ENCODE measurements around the gene PES1.
A peak's percentile ranks its signal among the peaks of the same experiment; 100 is the strongest.
"Not testable (repeated sequence)": the region's sequence is repeated elsewhere in the genome, so short reads cannot be mapped to it uniquely, and the experiment has no call there.

Gene PES1

GRCh38 chr22:30574095-30574981 is 17.4 kb downstream of the PES1 start, which contains the start of gene GAL3ST1:
Gene GAL3ST1 (minus strand): TSS chr22:30574665. CDS start chr22:30557392, 17,273 bp downstream.
- DNase-seq: peak; percentile 53

GRCh38 chr22:30573594-30574094 is 18.1 kb downstream of the PES1 start:
- peak; percentile 23 for DNase-seq

DNA sequence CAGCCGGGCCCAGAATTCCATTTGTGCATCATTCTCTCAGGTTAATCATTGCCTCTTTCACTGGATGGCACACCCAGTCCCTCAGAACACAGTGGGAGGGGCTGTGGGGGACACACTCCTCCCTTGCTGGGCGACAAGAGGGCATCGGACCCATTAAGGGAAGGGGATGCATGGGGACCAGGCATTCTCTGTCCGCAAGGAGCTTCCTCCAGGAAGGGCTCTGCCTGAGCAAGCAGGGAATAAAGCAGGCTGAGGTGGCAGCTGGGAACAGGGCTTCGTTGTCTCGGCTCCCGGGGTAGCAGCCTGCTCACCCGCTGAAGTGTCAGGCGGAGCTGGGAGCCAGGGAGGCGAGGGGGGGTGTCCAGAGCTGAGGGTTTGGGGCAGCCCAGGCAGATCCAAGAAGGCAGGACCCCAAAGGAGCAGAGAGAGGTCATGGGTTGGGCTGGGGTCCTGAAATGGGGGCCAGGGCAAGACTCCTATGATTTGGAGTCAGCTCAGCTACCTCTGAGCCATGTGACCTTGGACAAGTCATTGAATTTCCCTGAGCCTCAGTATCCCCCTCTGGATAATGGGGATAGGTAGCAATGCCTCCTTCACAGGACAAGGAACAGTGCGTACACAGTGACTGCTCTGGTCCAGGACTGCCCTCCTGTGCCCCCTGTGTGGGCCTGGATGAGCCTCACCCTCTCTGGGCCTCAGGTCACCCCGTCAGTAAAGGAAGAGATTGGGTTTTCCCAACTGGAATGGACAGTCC is 18.7 kb downstream of the PES1 start:
- peak; percentile 15 for DNase-seq

DNA sequence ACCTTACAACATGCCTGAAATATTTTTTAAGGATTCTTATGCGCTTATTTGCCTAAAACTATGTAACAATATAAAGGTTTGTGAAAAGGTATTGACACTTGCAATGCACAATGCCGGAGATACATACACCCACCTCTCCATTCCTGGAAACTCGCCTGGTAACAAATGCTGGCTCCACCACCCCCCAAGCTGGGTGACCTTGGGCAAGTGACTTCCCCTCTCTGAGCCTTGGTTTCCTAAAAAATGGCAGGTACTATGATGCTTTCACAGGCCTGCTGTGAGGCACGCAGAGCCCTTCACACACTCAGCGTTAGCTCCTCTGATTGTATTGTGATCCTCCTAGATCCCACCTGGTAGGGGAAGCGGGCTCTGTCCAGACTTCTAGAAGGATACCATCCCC is 19.5 kb downstream of the PES1 start:
- no peak for DNase-seq

- DNase-seq: no peak
Observed at GRCh38 chr22:30569674-30570202, 22.0 kb downstream of the PES1 start.

DNA sequence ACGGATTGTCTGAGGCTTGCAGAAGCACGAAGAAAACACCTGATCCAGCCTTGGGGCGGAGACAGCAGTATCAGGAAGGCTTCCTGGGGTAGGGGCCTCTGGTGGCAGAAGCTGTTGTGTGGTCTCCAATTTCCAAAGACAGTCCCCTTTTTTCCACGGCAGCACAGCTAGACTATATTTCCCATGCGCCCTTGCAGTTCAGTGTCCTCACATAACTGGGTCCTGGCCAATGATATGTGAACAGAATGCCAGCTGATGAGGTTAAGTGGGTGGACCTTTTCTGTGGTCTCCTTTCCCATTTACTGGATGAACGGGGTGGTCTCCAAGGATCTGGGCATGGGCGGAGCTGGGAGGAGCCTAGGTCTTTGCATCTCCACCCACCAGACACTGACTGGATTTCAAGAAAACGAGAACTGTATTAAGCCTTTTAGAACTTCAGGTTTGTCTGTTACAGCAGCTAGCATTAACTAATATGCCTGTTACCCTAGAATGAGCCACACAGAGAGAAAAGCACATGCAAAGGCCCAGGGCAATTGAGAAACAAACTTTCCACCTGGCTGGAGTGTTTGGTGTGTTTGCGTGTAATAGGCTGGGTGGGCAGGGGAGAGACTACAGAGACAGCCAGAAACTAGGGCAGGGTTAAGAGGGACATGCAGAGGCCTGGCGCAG is 23.4 kb downstream of the PES1 start:
- peak; percentile 27 for DNase-seq

DNA sequence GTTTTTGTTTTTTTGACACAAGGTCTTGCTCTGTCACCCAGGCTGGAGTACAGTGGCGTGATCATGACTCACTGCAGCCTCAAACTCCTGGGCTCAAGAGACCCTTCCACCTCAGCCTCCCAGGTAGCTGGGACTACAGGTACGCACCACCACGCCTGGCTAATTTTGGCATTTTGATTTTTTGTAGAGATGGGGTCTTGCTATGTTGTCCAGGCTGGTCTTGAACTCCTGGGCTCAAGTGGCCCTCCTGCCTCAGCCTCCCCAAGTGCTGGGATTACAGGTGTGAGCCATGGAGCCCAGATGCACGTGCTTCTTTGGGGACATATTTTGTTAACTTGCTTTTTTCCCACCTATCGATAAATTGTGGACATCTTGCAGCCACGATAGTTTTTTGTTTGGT is 24.4 kb downstream of the PES1 start:
- not testable (repeated sequence) for DNase-seq

- DNase-seq: no peak
Observed at GRCh38 chr22:30566125-30566524, 25.6 kb downstream of the PES1 start.

GRCh38 chr22:30565341-30565740 is 26.4 kb downstream of the PES1 start:
- DNase-seq: no peak

DNA sequence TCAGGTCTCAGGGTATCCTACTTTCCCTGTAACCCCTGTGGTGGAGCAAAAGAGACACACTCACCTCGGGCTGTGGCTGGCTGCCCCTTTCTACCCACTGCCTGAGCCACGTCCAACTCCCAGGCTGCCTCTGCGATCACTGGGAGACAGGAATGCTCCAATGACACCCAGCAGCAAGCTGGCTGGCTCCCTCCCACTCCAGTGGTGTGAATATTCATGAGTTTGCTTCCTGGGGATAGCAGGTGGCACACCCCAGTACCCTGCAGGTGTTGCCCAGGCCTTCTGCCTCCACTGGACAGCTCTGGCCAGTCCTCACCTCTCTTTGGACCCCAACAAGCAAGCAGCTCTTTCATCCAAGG is 27.0 kb downstream of the PES1 start:
- DNase-seq: no peak

- no peak for DNase-seq
Observed at GRCh38 chr22:30564045-30564760, 27.5 kb downstream of the PES1 start.

DNA sequence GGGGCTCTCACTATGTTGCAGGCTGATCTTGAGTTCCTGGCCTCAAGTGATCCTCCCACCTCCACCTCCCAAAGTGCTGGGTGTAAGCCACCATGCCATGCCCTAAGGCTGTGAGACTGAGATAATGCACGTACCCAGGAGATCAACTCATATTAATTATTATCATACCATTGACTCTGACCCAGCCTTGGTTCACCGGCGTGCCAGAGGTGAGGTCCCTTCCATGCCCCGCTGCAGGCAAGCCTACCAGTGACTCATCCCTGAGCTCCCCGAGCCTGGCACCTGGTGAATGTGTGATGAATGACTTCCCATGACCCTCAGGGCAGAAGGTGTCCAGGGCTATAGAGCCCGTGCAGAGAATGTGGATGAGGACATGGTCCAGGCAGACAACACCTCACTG is 29.3 kb downstream of the PES1 start:
- DNase-seq: no peak

- no peak for DNase-seq
Observed at GRCh38 chr22:30561402-30562189, 30.1 kb downstream of the PES1 start.

- DNase-seq: not testable (repeated sequence)
Observed at GRCh38 chr22:30560643-30561202, 31.0 kb downstream of the PES1 start.

DNA sequence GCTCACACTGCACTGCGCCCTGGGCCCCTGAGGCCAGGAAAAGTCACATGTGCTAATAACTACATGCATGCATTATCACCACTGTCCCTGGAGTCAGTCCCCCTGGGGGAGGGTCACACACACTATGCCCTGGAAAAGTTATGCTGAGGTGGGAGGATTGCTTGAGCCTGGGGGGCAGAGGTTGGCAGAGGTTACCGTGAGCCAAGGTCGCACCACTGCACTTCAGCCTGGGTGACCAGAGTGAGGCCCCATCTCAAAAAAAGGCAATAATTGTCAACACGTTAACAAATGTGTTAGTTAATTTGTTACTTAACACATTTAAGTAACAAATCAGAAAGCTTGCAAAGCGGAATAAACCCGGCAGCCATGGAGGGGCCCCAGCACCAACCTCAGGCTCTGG is 31.8 kb downstream of the PES1 start:
- no peak for DNase-seq

- no peak for DNase-seq
Observed at GRCh38 chr22:30557243-30557642, 34.5 kb downstream of the PES1 start.

DNA sequence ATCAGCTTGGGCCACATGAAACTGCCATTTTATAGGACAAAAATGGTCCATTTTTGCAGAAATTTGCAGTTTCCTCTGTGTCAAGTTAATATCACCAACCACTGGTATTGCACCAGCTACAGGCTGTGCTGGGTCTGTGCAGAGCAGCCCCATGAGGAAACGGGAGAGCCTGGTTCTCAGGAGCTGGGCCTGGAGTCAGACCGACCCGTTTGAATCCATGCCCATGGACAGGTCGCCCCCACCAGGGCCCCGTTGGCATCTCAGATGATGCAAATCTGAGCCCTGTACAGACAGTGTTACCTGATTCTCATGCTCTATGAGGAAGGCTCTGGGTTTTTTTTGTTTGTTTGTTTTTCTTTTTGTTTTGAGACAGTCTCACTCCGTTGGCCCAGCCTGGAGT is 35.3 kb downstream of the PES1 start:
- no peak for DNase-seq

DNA sequence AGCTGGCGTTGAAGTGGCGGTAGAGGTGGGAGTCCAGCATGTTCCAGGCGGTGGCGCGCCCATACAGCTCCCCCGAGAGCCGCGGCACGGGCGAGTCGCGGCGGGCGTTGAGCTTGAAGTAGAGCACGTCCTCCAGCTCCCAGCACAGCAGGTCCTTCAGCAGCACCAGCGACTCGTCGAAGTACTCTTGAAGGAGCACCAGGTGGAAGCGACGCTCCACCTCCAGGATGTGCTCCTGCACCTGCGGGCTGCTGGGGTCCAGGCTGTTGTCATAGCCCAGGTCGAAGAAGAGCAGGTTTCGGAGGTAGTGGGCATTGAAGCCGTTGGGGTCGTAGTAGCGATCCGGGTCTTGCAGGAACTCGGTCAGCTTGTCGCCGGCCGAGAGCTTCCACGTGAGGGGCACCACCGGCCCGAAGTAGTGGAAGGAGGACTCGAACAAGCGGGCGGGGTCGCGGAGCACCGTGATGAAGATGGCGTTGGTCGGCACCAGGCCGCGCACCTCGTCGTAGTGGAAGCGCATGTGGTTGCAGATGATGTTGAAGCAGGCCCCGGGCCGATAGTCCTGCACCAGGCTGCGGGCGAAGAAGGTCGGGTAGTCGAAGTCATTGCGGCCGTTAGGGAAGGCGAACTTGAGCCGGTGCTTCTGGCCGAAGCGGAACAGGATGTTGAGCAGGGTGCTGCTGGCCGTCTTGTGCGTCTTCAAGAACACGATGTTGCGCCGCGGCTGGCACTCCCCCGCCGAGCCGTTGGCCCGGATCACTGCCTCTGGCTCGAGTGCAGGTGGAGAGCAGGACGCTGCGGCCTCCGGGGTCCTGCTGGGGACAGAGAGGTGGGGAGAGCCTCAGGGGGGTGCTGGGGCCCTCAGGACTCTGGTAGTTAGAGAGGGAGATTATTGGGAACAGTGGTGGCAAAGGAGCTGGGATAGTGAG is 36.2 kb downstream of the PES1 start:
- no peak for DNase-seq

- DNase-seq: no peak
Observed at GRCh38 chr22:30553971-30554370, 37.7 kb downstream of the PES1 start.

DNA sequence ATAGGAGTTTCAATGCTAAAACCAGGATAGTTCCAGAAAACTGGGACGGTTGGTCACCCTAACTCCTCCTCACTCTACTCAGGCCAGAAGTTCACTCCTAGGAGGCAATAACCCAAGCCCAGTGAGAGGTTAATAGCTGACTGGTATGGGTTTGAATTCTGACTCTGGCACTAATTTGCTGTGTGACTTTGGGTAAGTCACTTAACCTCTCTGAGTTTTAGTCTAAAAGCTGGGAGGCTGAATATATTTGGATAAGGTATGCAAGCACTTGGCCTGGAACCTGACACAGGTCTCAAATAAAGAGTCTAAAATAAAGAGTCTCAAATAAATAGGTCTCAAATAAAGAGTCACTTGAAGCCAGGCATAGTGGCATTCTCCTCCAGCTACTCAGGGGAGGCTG is 39.0 kb downstream of the PES1 start:
- DNase-seq: no peak

All from eye (tissue), 1 donor.